ENCODE measurements around the gene CHL1.

CHL1 gene, protein sequence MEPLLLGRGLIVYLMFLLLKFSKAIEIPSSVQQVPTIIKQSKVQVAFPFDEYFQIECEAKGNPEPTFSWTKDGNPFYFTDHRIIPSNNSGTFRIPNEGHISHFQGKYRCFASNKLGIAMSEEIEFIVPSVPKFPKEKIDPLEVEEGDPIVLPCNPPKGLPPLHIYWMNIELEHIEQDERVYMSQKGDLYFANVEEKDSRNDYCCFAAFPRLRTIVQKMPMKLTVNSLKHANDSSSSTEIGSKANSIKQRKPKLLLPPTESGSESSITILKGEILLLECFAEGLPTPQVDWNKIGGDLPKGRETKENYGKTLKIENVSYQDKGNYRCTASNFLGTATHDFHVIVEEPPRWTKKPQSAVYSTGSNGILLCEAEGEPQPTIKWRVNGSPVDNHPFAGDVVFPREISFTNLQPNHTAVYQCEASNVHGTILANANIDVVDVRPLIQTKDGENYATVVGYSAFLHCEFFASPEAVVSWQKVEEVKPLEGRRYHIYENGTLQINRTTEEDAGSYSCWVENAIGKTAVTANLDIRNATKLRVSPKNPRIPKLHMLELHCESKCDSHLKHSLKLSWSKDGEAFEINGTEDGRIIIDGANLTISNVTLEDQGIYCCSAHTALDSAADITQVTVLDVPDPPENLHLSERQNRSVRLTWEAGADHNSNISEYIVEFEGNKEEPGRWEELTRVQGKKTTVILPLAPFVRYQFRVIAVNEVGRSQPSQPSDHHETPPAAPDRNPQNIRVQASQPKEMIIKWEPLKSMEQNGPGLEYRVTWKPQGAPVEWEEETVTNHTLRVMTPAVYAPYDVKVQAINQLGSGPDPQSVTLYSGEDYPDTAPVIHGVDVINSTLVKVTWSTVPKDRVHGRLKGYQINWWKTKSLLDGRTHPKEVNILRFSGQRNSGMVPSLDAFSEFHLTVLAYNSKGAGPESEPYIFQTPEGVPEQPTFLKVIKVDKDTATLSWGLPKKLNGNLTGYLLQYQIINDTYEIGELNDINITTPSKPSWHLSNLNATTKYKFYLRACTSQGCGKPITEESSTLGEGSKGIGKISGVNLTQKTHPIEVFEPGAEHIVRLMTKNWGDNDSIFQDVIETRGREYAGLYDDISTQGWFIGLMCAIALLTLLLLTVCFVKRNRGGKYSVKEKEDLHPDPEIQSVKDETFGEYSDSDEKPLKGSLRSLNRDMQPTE (N-terminal part only)

GRCh38 chr3:196311-197148 lies at the start of gene CHL1:
TSS of gene CHL1 (plus strand) at chr3:196763. CDS start at chr3:319777, 123,014 bp downstream.
- no peak for TF ChIP-seq GATA1 (IDR thresholded peaks at IDR 0.05; ENCODE audit: low read depth, low read length)
- no peak for TF ChIP-seq POLR2A (IDR thresholded peaks at IDR 0.05; ENCODE audit: low read length)
- DNase-seq, result no peak

GRCh38 chr3:151614-152189 lies 44.9 kb upstream of the CHL1 start:
- no peak for DNase-seq
- TF ChIP-seq POLR2A (IDR thresholded peaks at IDR 0.05; ENCODE audit: low read length), result no peak
- TF ChIP-seq GATA1 (IDR thresholded peaks at IDR 0.05; ENCODE audit: low read depth, low read length), result no peak

- TF ChIP-seq POLR2A (IDR thresholded peaks at IDR 0.05; ENCODE audit: low read length), result no peak
- no peak for TF ChIP-seq GATA1 (IDR thresholded peaks at IDR 0.05; ENCODE audit: low read depth, low read length)
- DNase-seq, result no peak
These were observed 36.6 kb upstream of the CHL1 start for GRCh38 chr3:159974-160373.

DNA sequence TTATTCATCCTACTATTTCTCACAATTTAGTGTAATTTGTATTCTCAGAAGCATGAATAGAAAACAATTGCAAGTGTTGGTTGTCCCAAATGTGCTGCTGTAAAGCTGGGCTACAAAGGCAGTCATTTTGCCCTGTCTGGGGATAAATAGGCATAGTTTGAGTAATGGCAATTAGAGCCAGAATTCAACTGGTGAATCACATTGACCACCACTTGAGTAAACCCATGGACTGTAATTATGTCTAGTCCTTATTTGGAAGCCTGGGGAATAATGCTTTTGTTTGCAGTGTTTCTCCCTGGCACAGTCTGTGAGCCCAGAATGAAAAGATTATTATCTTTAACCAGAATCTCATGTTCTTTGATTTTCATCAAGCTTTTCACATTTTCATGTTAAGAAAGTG lies 30.5 kb upstream of the CHL1 start:
- no peak for TF ChIP-seq GATA1 (IDR thresholded peaks at IDR 0.05; ENCODE audit: low read depth, low read length)
- no peak for TF ChIP-seq POLR2A (IDR thresholded peaks at IDR 0.05; ENCODE audit: low read length)
- DNase-seq, result no peak

DNA sequence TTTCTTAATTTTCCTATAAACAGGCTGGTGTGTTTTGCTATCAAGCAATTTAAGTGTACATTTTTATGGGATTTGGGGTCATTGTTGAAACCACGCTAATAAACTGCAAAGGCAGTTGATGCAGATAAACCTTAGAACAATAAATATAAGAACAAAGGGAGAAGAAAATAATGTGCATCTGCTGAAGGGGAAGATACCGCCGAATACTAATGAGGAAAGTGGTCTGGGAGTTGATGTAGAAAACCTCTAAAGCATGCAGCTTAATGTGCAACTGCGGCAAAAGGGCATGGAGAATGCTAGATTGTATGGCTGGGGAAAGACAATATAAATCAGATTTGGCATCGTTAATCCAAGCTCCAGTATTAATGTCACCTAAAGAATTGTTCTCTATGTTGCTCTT lies 29.8 kb upstream of the CHL1 start:
- no peak for DNase-seq
- TF ChIP-seq POLR2A (IDR thresholded peaks at IDR 0.05; ENCODE audit: low read length) (no peak), GATA1 (IDR thresholded peaks at IDR 0.05; ENCODE audit: low read depth, low read length) (no peak)

DNA sequence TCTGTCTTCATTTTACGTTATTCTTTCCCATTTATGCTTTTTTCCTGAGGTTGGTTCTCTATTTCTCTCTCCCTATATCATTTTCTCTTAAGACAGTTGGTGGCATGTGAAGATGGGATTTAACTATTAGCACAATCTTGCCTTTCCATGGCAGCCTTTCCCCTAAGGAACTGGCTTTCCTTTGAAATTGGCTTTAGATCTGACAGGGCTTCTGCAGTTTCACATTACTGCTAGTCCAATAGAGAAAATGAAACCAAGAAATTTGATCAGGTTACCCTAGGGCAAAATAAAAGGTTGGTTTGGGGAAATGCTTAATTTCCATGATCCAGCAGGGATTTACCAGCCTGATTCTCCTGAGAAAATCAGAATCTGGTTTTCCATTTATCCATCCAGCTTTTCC lies 22.7 kb upstream of the CHL1 start:
- no peak for DNase-seq
- TF ChIP-seq POLR2A (IDR thresholded peaks at IDR 0.05; ENCODE audit: low read length) (no peak), GATA1 (IDR thresholded peaks at IDR 0.05; ENCODE audit: low read depth, low read length) (no peak)

DNA sequence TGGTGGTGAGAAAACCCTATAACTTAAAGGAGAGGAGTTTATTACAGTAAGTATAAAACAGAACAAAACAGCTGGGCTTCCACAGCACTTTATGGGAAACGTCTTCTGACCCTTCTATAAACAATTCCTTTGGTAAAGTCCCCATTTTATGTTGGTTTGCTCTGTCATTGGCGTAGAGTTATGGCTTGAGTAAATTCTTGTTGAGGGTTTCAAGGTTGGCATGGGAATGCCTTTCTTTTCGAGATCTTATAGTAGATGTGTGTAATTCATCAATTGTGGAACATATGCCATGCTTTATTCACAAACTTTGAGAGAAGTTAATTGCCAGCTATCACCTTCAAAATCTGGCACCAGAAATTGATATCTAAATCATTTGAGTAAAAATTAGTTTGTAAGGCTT lies 11.6 kb upstream of the CHL1 start:
- TF ChIP-seq GATA1 (IDR thresholded peaks at IDR 0.05; ENCODE audit: low read depth, low read length) (no peak), POLR2A (IDR thresholded peaks at IDR 0.05; ENCODE audit: low read length) (no peak)
- DNase-seq, result no peak

- TF ChIP-seq POLR2A (IDR thresholded peaks at IDR 0.05; ENCODE audit: low read length) (no peak), GATA1 (IDR thresholded peaks at IDR 0.05; ENCODE audit: low read depth, low read length) (no peak)
- no peak for DNase-seq
These were observed 4.2 kb upstream of the CHL1 start for GRCh38 chr3:192215-192929.

GRCh38 chr3:194001-194400 lies 2.6 kb upstream of the CHL1 start:
- DNase-seq, result no peak
- TF ChIP-seq GATA1 (IDR thresholded peaks at IDR 0.05; ENCODE audit: low read depth, low read length) (no peak), POLR2A (IDR thresholded peaks at IDR 0.05; ENCODE audit: low read length) (no peak)

DNA sequence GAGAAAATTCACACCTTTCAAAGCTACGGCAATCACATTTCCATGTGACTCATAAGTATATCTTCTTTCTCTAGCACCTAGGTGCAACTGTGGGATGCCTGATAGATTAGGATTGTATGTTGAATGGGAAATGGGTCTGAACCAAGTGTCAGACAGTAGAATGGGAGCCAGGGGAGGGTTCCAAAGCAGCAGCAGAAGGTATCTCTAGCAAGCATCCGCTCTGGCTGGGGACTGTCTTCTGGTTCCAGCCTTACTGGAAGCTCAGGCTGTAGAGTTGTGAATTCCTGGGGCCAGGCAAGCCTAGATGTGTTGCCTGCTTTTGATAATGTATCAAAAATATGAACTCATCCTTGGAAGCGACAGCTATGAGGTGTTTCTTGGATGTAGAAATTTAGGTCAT lies 2.1 kb upstream of the CHL1 start:
- DNase-seq, result no peak
- TF ChIP-seq GATA1 (IDR thresholded peaks at IDR 0.05; ENCODE audit: low read depth, low read length) (no peak), POLR2A (IDR thresholded peaks at IDR 0.05; ENCODE audit: low read length) (no peak)

- DNase-seq, result no peak
- TF ChIP-seq GATA1 (IDR thresholded peaks at IDR 0.05; ENCODE audit: low read depth, low read length) (no peak), POLR2A (IDR thresholded peaks at IDR 0.05; ENCODE audit: low read length) (no peak)
These were observed 897 bp upstream of the CHL1 start for GRCh38 chr3:195666-196065.

DNA sequence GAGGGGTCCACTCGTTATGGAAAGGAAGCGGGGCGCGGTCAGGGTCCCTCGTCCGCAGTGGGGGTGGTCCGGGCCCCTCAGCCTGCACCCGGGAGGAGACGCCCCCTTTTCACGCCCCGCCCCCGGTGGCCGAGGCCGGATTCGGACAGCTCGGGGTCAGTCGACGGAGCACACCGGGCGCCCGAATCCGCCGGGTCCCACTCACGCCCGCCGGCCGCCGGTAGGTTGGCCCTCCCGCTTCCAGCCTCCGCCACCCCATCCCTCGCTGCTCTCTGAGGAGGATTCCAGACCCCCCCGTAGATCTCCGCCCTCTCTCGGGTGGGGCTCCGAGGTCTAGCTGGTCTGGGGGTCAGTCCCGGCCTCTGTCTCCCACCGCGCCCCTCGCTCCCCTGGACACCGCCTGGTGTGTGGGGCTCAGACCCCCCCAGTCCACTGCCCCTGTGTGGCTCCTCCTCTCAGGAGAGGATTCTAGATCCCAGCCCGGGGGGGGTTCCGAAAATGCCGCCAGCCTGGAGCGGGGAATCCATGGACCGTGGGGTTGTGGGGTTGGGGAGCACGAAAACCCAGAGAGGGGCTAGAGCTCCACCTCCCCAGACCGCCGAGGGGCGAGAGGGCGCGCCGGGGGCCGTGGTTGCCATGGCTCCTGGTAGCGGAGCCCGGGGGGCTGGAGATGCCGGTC lies 725 bp downstream of the CHL1 start:
- DNase-seq, result no peak
- no peak for TF ChIP-seq POLR2A (IDR thresholded peaks at IDR 0.05; ENCODE audit: low read length)
- TF ChIP-seq GATA1 (IDR thresholded peaks at IDR 0.05; ENCODE audit: low read depth, low read length), result no peak

Measured in erythroblast (primary cell).